Epithelial cell of esophagus (primary cell): ENCODE results near the gene HMOX2.

Source experiments
- DNase-seq: peaks from one replicate; pipeline ENCODE4 v3.0.0; 2010; ENCODE audit warnings: low read depth
- H3K4me3 ChIP-seq: 2 replicates; pipeline ENCODE4 v1.5.1; 2011; ENCODE audit warnings: mild to moderate bottlenecking, low read length, control low read depth
- TF ChIP-seq, protein P1 (sequence below): IDR thresholded peaks from 2 replicates; pipeline ENCODE4 v1.5.1; 2011; ENCODE audit warnings: low read depth, mild to moderate bottlenecking, low read length, control low read depth, inconsistent platforms; ENCODE audit not compliant: insufficient read depth; ENCODE audit errors: missing control alignments

HMOX2 gene

DNA sequence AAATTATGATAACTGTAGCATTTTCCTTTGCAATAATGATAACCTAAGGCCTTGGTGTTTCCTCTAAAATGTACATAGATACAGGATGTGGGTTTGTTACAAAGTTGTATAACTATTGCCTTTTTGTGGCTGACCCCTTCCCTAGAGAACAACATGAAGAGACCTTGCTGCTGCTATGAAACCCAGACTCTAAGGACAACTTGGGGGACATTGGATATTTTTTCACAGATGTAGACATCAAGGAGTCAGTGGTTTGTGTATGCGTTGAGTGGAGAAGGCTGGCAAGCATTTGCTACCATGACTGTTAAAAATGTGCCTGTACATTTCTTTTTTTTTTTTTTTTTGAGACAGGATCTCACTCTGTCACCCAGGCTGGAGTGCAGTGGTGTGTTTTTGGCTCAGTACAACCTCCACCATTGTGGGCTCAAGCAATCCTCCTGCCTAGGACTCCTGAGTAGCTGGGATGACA lies 12.3 kb downstream of the HMOX2 start:
- TF ChIP-seq, protein P1, sequence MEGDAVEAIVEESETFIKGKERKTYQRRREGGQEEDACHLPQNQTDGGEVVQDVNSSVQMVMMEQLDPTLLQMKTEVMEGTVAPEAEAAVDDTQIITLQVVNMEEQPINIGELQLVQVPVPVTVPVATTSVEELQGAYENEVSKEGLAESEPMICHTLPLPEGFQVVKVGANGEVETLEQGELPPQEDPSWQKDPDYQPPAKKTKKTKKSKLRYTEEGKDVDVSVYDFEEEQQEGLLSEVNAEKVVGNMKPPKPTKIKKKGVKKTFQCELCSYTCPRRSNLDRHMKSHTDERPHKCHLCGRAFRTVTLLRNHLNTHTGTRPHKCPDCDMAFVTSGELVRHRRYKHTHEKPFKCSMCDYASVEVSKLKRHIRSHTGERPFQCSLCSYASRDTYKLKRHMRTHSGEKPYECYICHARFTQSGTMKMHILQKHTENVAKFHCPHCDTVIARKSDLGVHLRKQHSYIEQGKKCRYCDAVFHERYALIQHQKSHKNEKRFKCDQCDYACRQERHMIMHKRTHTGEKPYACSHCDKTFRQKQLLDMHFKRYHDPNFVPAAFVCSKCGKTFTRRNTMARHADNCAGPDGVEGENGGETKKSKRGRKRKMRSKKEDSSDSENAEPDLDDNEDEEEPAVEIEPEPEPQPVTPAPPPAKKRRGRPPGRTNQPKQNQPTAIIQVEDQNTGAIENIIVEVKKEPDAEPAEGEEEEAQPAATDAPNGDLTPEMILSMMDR, result no peak
- no peak for DNase-seq
- no peak overlapping the region for H3K4me3 ChIP-seq

DNA sequence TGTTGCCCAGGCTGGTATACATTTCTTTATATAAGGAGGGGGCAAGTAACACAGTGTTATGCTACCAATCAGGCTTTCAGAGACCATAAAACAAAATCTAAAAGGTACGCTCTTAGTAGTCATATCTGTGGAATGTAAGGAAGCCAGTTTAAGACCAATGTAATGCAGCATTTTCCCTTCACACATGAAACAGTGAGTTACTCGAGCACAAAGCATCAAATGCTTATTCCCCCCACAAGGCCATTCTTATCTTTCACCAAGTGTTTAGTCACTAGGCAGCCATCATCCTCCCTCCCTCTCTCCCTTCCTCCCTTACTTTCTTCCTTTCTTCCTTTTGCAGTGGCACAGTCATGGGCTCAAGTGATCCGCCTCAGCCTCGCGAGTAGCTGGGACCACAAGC lies 12.8 kb downstream of the HMOX2 start:
- TF ChIP-seq, protein P1, result no peak
- DNase-seq, result peak; percentile 73
- no peak overlapping the region for H3K4me3 ChIP-seq

DNA sequence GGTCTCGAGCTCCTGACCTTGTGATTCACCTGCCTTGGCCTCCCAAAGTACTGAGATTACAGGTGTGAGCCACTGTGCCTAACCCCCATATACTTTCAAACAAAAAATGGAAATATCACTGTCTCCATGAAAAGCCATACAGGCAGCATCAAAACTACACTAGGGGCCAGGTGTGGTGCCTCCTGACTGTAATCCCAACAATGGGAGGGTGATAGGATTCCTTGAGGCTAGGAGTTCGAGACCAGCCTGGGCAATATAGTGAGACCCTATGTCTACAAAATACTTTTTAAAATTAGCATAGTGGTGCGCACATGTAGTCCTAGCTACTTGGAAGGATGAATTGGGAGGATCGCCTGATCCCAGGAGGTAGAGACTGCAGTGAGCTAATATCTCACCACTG lies 15.7 kb downstream of the HMOX2 start:
- H3K4me3 ChIP-seq, result no peak overlapping the region
- TF ChIP-seq, protein P1, result no peak
- DNase-seq, result no peak

DNA sequence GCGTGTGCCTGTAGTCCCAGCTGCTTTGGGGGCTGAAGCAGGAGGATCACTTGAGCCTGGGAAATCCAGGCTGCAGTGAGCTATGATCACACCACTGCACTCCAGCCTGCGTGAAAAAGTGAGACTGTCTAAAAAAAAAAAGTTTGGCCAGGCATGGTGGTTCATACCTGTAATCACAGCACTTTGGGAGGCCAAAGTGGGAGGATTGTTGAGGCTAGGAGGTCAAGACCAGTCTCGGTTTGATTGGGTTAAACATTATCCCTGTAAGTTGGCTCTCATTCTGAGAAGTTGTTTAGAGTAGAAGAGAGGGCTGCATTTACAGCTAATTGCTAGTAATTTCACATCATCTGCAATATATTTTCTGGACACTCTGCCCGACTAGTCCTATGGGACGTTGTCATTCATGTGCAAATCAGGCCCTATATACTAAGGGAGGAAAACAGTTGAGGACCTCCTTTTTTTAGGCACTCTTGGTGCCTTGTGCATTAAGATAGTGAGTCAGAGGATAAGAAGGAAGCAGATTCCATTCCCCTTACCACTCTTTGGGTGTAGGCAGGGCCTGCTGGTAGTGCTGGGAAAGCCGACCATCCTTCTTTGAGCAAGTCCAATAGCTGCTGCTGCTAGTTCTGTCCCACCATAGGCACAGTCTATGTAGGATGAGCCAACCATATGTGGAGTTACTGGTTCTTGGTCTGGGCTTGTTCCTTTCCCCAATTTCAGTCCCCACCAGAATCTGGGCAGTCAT lies 18.7 kb downstream of the HMOX2 start:
- TF ChIP-seq, protein P1, result no peak
- peak; percentile 97 for DNase-seq
- no peak overlapping the region for H3K4me3 ChIP-seq

DNA sequence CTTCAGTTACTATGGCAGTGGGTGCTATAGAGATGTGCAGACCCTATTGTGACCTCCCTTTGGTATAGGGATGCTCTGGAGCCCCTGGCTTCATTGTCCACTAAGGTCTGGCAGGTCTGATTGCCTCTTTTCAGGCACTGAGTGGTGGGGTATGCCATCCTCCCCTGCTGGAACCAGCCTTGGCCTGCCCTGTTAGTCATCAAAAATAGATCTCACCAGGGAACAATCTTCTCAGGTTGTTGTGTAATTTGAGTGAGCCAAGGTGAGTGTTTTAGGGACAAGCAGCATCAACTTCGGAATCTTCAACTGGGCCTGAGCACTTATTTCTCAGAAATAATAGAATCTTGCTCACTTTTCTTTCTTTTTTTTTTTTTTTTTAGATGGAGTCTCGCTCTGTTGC lies 19.6 kb downstream of the HMOX2 start:
- no peak overlapping the region for H3K4me3 ChIP-seq
- TF ChIP-seq, protein P1, result no peak
- DNase-seq, result peak; percentile 96

DNA sequence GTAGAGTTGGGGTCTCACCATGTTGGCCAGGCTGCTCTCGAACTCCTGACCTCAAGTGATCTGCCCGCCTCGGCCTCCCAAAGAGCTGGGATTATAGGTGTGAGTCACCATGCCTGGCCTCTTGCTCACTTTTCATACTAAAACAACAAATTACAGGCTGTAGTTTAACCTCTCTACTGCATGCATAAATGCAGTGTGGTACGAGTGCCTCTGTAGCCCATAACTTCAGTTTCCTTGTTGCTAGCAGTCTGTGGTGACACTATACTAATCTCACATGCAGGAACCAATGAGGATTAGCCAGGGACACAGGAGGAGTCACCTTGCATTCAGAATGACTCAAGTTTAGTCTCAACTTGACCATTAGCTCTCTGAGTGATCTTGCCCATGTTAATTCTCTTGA lies 20.1 kb downstream of the HMOX2 start:
- TF ChIP-seq, protein P1, result no peak
- peak; percentile 83 for DNase-seq
- no peak overlapping the region for H3K4me3 ChIP-seq

DNA sequence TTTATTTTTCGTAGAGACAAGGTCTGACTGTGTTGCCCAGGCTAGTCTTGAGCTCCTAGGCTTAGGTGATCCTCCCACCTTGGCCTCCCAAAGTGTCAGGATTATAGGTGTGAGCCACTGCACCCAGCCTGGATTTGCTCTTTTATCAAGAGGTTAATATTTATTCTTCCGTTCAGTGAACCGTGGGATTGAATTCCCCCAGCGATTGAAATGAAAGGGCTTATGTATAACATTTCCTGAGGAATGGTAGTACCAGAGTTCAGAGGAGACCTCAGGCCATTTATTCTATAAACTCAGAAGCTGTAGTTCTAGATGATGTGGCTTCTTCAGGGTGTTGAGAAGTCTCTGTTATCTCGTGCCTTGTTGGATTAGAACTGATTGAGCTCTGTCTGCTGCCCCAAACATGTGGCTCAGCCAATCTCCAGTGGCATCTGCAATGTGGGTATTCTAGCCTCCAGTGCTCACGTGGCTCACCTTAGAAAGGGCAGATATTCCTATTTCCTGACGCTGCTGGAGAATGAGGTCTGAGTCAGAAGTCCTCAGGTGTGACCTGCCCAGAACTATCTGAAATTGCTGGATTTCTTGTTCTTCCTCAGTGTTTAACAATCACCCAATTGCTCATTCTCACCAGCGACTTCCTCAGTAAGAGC lies 22.5 kb downstream of the HMOX2 start:
- TF ChIP-seq, protein P1, result no peak
- DNase-seq, result peak; percentile 75
- H3K4me3 ChIP-seq, result no peak overlapping the region
